ENCODE results near the gene PGR.

GRCh38 chr11:101053492-101053891 is 76.1 kb downstream of the PGR start:
- no peak for TF ChIP-seq CTCF (IDR thresholded peaks at IDR 0.05)
- no peak for TF ChIP-seq TEAD4 (CRISPR knock-in tag; IDR thresholded peaks at IDR 0.05)
- TF ChIP-seq NR2C2 (CRISPR knock-in tag; IDR thresholded peaks at IDR 0.05), result no peak
- no peak for TF ChIP-seq NR1H2 (CRISPR knock-in tag; IDR thresholded peaks at IDR 0.05)
- no peak for TF ChIP-seq PREB (CRISPR knock-in tag; IDR thresholded peaks at IDR 0.05; ENCODE audit: borderline replicate concordance)
- TF ChIP-seq JUN (CRISPR knock-in tag; IDR thresholded peaks at IDR 0.05), result no peak
- TF ChIP-seq NR3C1 (CRISPR knock-in tag; conservative IDR thresholded peaks at IDR 0.05; ENCODE audit: low read depth), result no peak
- no peak for TF ChIP-seq FOXK1 (CRISPR knock-in tag; IDR thresholded peaks at IDR 0.05)
- no peak for TF ChIP-seq ZNF232 (CRISPR knock-in tag; IDR thresholded peaks at IDR 0.05)
- TF ChIP-seq ZNF138 (CRISPR knock-in tag; conservative IDR thresholded peaks at IDR 0.05), result no peak
- no peak for TF ChIP-seq CREB1 (CRISPR knock-in tag; IDR thresholded peaks at IDR 0.05)
- no peak for TF ChIP-seq MAX (CRISPR knock-in tag; IDR thresholded peaks at IDR 0.05)

Data from WTC11 (cell line).